ENCODE results near the gene KCTD2.

DNA sequence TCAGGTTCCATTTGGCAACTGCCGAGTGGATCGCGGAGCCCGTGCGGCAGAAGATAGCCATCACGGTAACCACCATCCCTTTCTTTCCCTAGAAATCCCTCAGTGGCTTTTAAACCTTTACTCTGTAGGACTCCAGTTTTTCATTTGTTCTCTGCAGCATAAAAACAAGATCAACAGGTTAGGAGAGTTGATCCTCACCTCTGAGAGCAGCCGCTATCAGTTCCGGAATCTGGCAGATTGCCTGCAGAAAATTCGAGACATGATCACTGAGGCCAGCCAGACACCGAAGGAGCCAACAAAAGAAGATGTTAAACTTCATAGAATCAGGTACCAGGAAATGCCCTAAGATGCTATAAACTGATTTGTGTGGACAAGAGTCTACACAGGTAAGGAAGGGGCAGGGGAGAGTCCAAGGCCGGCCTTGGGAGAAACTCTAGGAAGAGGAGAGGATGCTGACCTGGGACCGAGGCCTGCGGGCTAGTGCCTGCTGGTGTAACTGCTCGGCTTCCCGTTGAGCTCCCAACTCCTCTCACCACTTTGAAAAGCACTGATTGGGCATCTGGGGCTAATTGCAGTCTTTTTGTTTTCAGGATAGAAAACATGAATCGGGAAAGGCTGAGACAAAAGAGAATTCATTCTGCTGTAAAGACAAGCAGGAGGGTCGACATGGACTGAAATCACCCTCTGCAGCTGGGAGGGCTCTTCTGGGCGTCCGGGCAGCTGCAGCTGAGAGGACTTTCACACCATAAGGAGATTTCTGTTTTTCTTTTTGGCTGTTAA, 26.5 kb upstream of the KCTD2 start:
- TF ChIP-seq, protein P1, sequence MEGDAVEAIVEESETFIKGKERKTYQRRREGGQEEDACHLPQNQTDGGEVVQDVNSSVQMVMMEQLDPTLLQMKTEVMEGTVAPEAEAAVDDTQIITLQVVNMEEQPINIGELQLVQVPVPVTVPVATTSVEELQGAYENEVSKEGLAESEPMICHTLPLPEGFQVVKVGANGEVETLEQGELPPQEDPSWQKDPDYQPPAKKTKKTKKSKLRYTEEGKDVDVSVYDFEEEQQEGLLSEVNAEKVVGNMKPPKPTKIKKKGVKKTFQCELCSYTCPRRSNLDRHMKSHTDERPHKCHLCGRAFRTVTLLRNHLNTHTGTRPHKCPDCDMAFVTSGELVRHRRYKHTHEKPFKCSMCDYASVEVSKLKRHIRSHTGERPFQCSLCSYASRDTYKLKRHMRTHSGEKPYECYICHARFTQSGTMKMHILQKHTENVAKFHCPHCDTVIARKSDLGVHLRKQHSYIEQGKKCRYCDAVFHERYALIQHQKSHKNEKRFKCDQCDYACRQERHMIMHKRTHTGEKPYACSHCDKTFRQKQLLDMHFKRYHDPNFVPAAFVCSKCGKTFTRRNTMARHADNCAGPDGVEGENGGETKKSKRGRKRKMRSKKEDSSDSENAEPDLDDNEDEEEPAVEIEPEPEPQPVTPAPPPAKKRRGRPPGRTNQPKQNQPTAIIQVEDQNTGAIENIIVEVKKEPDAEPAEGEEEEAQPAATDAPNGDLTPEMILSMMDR (IDR thresholded peaks at IDR 0.05): no peak
- no peak for TF ChIP-seq POLR2AphosphoS5 (IDR thresholded peaks at IDR 0.05; ENCODE audit: insufficient read depth in 1 of 2, low read depth in 1 of 2)
- no peak for TF ChIP-seq POLR2A (IDR thresholded peaks at IDR 0.05)

Data from vagina (tissue), 2 donors.